Duodenal mucosa (tissue), 2 donors: ENCODE results near the gene SUPT20HL1.
"Not testable (repeated sequence)": the region's sequence is repeated elsewhere in the genome, so short reads cannot be mapped to it uniquely, and the experiment has no call there.

Experiments
- H3K27ac ChIP-seq: one replicate; pipeline ENCODE4 v1.7.0; 2013; ENCODE audit warnings: low read depth, low read length
- H3K27me3 ChIP-seq, 2 donors: one replicate each; pipeline ENCODE4 v1.7.0; 2013; ENCODE audit warnings: low read length in 2 of 2, control low read depth in 1 of 2; ENCODE audit not compliant: insufficient read depth in 2 of 2, control insufficient read depth in 1 of 2
- H3K36me3 ChIP-seq, 2 donors: one replicate each; pipeline ENCODE4 v1.7.0; 2013; ENCODE audit warnings: low read length in 2 of 2, control low read depth in 1 of 2; ENCODE audit not compliant: insufficient read depth in 2 of 2, control insufficient read depth in 1 of 2
- H3K4me1 ChIP-seq, 2 donors: one replicate each; pipeline ENCODE4 v1.7.0; 2013; ENCODE audit warnings: low read length in 2 of 2, control low read depth in 1 of 2; ENCODE audit not compliant: insufficient read depth in 2 of 2, control insufficient read depth in 1 of 2
- H3K4me3 ChIP-seq, 2 donors: one replicate each; pipeline ENCODE4 v1.7.0; 2013; ENCODE audit warnings: low read length in 2 of 2, low read depth in 1 of 2
- H3K9ac ChIP-seq, 2 donors: one replicate each; pipeline ENCODE4 v1.7.0; 2013; ENCODE audit warnings: low read length in 2 of 2, low read depth in 1 of 2
- H3K9me3 ChIP-seq, 2 donors: one replicate each; pipeline ENCODE4 v1.7.0; 2013; ENCODE audit warnings: low read length in 2 of 2, control low read depth in 1 of 2; ENCODE audit not compliant: control insufficient read depth in 1 of 2

The SUPT20HL1 gene

DNA sequence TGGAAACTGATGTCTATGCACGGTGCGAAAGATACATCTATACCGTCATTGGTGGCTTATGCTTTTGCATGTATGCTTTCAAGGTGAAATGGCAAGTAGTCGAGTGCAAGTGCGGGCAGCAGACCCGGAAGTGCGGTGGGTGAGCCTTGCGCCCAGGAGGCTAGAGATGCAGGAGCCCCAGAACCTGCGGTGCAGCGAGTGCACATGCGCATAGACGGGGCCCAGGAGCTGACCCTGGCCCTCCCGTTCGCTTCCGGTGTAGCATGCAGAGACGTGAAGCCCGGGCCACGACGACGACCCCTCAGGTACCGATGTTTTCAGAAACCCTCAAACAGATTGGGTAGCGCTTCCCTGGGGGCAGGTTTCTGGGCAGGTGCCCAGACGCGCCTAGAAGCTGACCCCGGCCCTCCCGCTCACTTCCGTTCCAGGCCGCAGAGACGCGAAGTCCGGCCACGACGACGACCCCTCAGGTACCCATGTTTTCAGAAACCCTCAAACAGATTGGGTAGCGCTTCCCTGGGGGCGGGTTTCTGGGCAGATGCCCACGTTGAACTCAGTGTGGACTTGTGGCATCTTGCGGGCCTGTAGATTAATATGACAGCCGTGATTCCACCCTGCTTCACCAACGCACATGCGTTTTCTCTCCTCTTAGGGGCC is 1.8 kb downstream of the SUPT20HL1 start:
- H3K4me1 ChIP-seq, H3K9ac ChIP-seq, H3K9me3 ChIP-seq, H3K4me3 ChIP-seq, H3K27me3 ChIP-seq, H3K36me3 ChIP-seq, H3K27ac ChIP-seq: not testable (repeated sequence)

- H3K9me3 ChIP-seq, H3K4me3 ChIP-seq, H3K36me3 ChIP-seq, H3K9ac ChIP-seq, H3K27ac ChIP-seq, H3K4me1 ChIP-seq, H3K27me3 ChIP-seq: not testable (repeated sequence)
These were observed 3.2 kb downstream of the SUPT20HL1 start for GRCh38 chrX:24363432-24364181.

DNA sequence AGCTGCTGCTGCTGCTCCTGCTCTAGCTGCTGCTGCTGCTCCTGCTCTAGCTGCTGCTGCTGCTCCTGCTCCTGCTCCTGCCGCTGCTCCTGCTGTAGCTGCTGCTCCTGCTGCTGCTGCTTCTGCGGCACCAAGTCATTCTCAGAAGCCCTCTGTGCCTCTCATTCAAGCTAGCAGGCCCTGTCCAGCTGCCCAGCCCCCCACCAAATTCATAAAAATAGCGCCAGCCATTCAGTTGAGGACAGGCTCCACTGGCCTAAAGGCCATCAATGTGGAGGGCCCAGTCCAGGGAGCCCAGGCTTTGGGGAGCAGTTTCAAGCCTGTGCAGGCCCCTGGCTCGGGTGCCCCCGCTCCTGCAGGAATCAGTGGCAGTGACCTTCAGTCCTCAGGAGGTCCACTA is 3.9 kb downstream of the SUPT20HL1 start:
- Histone ChIP-seq H3K9ac (no peak overlapping the region), H3K4me1 (no peaks in the 10 kb centered on the region), H3K27ac (no peak overlapping the region), H3K9me3 (no peaks in the 10 kb centered on the region), H3K4me3 (no peak overlapping the region), H3K27me3 (no peaks in the 10 kb centered on the region), H3K36me3 (no peaks in the 10 kb centered on the region)

GRCh38 chrX:24364851-24365538 is 4.6 kb downstream of the SUPT20HL1 start:
- Histone ChIP-seq H3K9ac (no peak overlapping the region), H3K9me3 (no peaks in the 10 kb centered on the region)

GRCh38 chrX:24366762-24367400 is 6.4 kb downstream of the SUPT20HL1 start:
- not testable (repeated sequence) for H3K27ac ChIP-seq, H3K27me3 ChIP-seq, H3K4me1 ChIP-seq, H3K9me3 ChIP-seq, H3K4me3 ChIP-seq, H3K9ac ChIP-seq, H3K36me3 ChIP-seq

More at GRCh38 chrX:24364851-24365538, 4.6 kb downstream of the SUPT20HL1 start:
- Histone ChIP-seq H3K4me3 (no peak overlapping the region), H3K27me3 (no peaks in the 10 kb centered on the region), H3K36me3 (no peaks in the 10 kb centered on the region), H3K4me1 (no peaks in the 10 kb centered on the region), H3K27ac (no peak overlapping the region)

DNA sequence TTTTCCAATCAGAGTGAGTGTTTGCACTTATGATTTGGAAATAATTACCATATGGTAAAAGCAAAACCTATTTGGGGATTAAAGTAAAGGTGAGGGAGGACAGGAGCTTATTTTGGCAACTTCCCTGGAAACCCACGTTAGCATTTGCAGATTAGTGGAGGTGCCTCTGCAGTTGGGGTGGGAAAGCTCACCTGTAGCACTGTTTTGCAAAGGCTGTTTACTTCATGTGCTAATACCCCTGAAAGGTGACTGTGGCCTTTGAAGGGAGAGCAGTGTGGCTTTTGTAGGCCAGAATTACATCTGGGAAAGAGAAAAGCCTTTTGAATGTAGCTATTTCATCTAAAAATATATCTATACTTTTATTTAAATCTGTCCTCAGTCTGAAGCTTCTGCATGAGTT is 9.4 kb downstream of the SUPT20HL1 start:
- Histone ChIP-seq H3K36me3 (no peaks in the 10 kb centered on the region), H3K27me3 (no peaks in the 10 kb centered on the region), H3K4me1 (no peaks in the 10 kb centered on the region), H3K9me3 (no peaks in the 10 kb centered on the region), H3K27ac (no peak overlapping the region), H3K4me3 (no peak overlapping the region), H3K9ac (no peak overlapping the region)

DNA sequence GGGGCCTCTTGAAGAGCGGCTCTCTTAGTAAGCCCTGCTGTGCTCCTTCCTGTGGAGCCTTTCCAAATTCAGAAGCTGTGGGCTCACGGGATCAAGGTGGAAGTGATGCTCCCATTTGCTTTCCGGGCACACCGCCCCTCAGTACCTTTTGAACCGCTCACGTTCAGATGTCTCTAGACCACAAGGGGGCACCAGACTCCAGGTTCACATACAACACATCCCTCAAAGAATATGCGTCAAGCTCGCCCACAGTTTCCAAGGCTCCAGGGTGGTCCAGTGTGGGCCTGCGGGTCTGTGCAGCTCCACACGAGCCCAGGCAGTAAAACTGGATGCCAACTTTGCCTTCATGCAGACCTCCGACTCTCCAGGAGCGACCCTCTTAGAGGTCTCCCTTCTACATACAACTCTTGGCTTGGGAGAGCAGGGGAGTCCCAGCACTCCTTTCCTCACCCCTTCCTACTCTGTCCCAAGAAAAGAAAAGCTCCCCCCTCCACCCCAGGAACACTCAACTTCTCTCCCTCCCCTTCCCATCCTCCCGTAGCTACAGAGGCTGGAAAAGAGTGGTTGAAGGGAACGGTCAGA is 11.0 kb downstream of the SUPT20HL1 start:
- H3K36me3 ChIP-seq, result no peaks in the 10 kb centered on the region
- no peaks in the 10 kb centered on the region for H3K27me3 ChIP-seq
- H3K4me1 ChIP-seq, result no peaks in the 10 kb centered on the region
- H3K9ac ChIP-seq, result no peak overlapping the region
- H3K4me3 ChIP-seq, result no peak overlapping the region
- no peak overlapping the region for H3K27ac ChIP-seq
- no peaks in the 10 kb centered on the region for H3K9me3 ChIP-seq

DNA sequence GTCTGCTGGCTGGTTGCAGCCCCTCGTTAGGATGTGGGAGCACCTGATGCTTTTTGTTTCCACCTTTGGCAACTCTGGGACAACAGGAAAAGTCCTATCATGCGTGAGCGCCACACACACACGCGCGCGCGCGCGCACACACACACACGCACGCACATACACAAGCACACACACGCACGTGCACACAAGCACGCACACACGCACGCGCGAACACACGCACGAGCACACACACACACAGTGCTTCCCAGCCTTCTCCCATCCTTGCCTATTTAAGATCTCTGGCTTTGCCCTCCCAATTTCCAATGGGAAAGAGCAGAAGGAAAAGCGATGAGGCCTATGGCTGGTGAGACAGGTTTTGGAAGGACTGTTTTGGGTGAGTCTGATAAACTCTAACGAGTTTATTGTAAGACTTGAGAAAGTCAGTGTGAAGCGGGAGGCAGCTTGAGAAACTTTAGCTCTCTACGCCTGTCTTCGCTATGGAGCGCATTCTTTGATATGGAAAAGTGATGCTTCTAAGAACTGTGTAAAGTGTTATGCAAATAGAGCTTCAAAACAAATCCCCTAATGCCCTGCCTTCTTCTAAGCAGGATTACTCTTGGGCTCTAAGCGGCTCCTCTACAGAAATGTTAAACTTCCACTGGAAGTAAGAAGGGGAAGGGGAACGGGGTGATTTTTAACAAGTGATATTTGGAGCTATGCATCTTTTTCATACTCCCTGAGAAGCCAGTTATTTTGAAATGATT is 11.8 kb downstream of the SUPT20HL1 start:
- no peaks in the 10 kb centered on the region for H3K4me1 ChIP-seq
- H3K36me3 ChIP-seq, result no peaks in the 10 kb centered on the region
- no peak overlapping the region for H3K9ac ChIP-seq
- H3K27me3 ChIP-seq, result no peaks in the 10 kb centered on the region
- H3K9me3 ChIP-seq, result no peaks in the 10 kb centered on the region
- no peak overlapping the region for H3K27ac ChIP-seq
- H3K4me3 ChIP-seq, result no peak overlapping the region

DNA sequence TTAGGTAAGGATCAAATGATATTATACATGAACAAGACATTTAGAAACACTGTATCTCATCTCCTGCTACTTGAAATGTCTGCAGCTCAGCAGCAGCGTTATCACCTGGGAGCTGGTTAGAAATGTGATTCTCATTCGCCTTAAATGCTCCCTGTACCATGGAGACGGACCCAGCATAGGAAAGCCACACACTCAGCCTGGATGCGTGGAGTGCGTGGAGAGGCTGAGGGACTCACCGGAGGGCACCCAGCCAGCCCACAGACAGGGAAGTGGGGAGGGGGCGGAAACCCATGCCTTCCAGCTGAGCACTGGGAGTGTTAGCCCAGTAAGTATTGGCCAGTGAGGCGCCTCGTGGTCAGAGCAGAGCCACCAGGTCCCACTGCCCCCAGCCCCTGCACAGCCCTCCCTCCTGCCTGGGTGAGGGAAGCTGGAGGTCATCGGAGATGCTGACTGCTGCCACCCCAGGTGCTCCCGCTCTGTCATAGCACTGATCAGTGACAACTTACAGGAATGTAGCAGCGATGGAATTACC is 15.2 kb downstream of the SUPT20HL1 start:
- no peak overlapping the region for H3K9ac ChIP-seq
- no peaks in the 10 kb centered on the region for H3K36me3 ChIP-seq
- H3K9me3 ChIP-seq, result no peaks in the 10 kb centered on the region
- H3K27me3 ChIP-seq, result no peaks in the 10 kb centered on the region
- H3K4me1 ChIP-seq, result no peaks in the 10 kb centered on the region
- H3K4me3 ChIP-seq, result no peak overlapping the region
- H3K27ac ChIP-seq, result no peak overlapping the region
